NCI-H510A (cell line): Measurements from ENCODE around the gene GOT2.
A peak's percentile ranks its signal among the peaks of the same experiment; 100 is the strongest.
"Not testable (repeated sequence)": the region's sequence is repeated elsewhere in the genome, so short reads cannot be mapped to it uniquely, and the experiment has no call there.

Source experiments
- DNase-seq: peaks from one replicate; lab custom pipeline; 2025; lab: John Stamatoyannopoulos, UW

GOT2 gene

GRCh38 chr16:58717994-58718393 is 16.1 kb downstream of the GOT2 start:
- DNase-seq, result no peak

- no peak for DNase-seq
These were observed 17.6 kb downstream of the GOT2 start for GRCh38 chr16:58716468-58716867.

- DNase-seq, result no peak
These were observed 20.4 kb downstream of the GOT2 start for GRCh38 chr16:58713742-58714141.

GRCh38 chr16:58709333-58709732 is 24.8 kb downstream of the GOT2 start:
- no peak for DNase-seq

GRCh38 chr16:58699151-58699550 is 35.0 kb downstream of the GOT2 start:
- no peak for DNase-seq

- DNase-seq, result no peak
These were observed 38.7 kb downstream of the GOT2 start for GRCh38 chr16:58695368-58695767.

GRCh38 chr16:58692450-58692849 is 41.7 kb downstream of the GOT2 start:
- DNase-seq, result no peak

GRCh38 chr16:58686985-58687706 is 47.0 kb downstream of the GOT2 start:
- DNase-seq, result not testable (repeated sequence)

GRCh38 chr16:58685084-58685449 is 49.0 kb downstream of the GOT2 start:
- no peak for DNase-seq

GRCh38 chr16:58684354-58685083 is 49.6 kb downstream of the GOT2 start, which contains the start of gene SLC38A7:
Gene SLC38A7 (minus strand): TSS chr16:58684770. CDS start chr16:58680126, 4,644 bp downstream.
- peak; percentile 27 for DNase-seq

GRCh38 chr16:58684001-58684353 is 50.1 kb downstream of the GOT2 start:
- no peak for DNase-seq

GRCh38 chr16:58679763-58680162 is 54.4 kb downstream of the GOT2 start:
- DNase-seq, result no peak

GRCh38 chr16:58678716-58679115 is 55.4 kb downstream of the GOT2 start:
- DNase-seq, result no peak

GRCh38 chr16:58678269-58678668 is 55.8 kb downstream of the GOT2 start:
- DNase-seq, result no peak

GRCh38 chr16:58670946-58671583 is 63.1 kb downstream of the GOT2 start:
- no peak for DNase-seq

- no peak for DNase-seq
These were observed 63.9 kb downstream of the GOT2 start for GRCh38 chr16:58670177-58670576.

GRCh38 chr16:58665200-58665599 is 68.9 kb downstream of the GOT2 start:
- no peak for DNase-seq

GRCh38 chr16:58661199-58661830 is 72.8 kb downstream of the GOT2 start:
- DNase-seq, result peak; percentile 18

- DNase-seq, result not testable (repeated sequence)
These were observed 74.2 kb downstream of the GOT2 start for GRCh38 chr16:58659911-58660310.

- no peak for DNase-seq
These were observed 75.3 kb downstream of the GOT2 start for GRCh38 chr16:58658796-58659211.
